Fibroblast of upper back skin (primary cell): Measurements from ENCODE around the gene ZNF92.
A peak's percentile ranks its signal among the peaks of the same experiment; 100 is the strongest.
"Not testable (repeated sequence)": the region's sequence is repeated elsewhere in the genome, so short reads cannot be mapped to it uniquely, and the experiment has no call there.

Source experiments
- DNase-seq: peaks from one replicate; pipeline ENCODE4 v3.0.0-alpha.2; 2013

Gene ZNF92

DNA sequence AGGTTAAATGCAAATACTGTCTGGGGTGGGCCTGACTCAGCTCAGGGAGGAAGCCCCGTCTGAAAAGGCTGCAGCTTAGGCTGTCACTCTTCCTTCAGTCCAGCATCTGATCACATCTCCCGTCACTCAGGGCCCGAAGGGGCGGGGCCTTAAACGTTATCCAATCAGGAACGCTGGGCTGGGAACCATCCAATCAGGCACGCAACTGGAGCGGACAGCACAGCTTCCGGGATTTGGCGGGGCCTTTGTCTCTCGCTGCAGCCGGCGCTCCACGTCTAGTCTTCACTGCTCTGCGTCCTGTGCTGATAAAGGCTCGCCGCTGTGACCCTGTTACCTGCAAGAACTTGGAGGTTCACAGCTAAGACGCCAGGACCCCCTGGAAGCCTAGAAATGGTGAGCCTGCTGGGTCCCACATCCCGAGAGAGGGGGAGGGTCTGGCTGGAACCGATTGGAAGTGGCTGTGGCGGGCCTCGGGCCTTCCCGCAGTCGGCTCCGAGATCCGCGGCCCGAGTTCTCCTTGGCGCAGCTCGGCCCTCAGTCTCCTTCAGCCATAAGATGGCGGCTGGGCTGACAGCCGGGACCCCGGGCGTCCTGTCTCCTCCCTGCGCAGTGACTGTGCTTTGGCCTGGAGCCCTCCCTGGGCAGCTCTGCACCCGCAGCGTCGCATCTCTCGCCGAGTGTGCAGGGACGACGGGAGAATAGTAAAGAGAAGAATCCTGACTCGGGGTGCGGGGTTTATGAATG is at the start of gene ZNF92:
ZNF92 (plus strand) TSS at position 248 of the 744 bp plus-strand sequence; CDS start at position 391, 143 bp downstream.
- DNase-seq, result peak; percentile 96

- no peak for DNase-seq
Measured at GRCh38 chr7:65325793-65326432, 47.7 kb upstream of the ZNF92 start.

DNA sequence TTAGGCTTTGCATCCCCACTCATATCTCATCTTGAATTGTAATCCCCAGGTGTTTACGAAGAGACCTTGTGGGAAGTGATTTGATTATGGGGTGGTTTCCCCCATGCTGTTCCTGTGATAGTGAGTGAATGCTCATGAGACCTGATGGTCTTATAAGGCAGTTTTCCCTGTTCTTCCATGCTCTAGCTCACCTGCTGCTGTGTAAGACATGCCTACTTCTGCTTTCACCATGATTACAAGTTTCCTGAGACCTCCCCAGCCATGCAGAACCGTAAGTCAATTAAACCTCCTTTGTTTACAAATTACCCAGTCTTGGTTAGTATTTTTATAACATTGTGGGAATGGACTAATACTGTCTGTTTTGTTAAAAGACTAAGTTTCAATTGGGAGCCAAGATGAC is 35.3 kb upstream of the ZNF92 start:
- DNase-seq, result no peak

DNA sequence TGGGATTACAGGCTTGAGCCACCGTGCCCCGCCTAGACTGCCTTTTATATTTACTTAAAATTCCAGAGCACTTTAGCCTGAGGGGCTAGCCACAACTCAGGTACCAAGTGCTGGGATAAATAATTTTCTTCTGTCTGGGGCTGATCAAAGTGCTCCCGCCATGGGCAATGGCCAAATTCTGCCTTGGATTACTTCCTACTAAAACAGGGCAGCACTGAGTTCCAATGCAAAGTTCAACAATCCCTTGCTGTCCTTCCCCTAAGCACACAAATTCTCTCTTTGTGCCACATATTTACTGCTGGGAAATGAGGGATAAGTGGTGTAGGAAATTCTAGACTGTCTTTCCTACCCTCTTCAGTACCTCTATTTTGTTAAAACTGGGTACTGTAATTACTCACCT is 34.4 kb upstream of the ZNF92 start:
- no peak for DNase-seq

GRCh38 chr7:65342723-65343629 is 30.7 kb upstream of the ZNF92 start:
- DNase-seq, result no peak

DNA sequence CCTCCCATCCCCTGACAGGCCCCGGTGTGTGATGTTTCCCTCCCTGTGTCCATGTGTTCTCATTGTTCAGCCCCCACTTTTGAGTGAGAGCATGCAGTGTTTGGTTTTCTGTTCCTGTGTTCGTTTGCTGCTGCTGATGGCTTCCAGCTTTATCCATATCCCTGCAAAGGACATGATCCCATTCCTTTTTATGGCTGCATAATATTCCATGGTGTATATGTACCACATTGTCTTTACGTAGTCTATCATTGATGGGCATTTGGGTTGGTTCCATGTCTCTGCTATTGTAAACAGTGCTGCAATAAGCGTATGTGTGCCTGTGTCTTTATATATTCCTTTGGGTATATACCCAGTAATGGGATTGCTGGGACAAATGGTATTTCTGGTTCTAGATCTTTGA is 29.1 kb upstream of the ZNF92 start:
- not testable (repeated sequence) for DNase-seq

- no peak for DNase-seq
Measured at GRCh38 chr7:65354263-65354662, 19.4 kb upstream of the ZNF92 start.

- no peak for DNase-seq
Measured at GRCh38 chr7:65369843-65370242, 3.8 kb upstream of the ZNF92 start.

DNA sequence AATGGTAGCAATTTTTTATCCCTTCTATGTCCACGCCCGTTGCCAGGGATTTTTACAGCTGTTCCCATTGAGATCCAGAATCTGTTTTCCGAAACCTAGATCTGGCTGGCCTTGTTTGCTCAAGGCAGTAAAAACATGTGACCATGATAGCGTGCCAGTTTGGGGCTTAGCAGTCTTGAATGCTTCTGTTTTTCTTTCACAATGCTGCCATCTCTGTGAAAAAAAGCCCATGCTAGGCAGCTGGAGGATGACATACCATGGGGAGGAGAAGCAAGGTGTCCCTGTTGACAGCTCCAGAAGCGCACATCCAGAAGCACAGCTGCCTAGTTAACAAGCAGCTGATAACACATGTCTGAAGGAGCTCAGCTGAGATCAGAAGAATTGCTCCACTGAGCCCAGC is 2.2 kb upstream of the ZNF92 start:
- DNase-seq, result no peak

DNA sequence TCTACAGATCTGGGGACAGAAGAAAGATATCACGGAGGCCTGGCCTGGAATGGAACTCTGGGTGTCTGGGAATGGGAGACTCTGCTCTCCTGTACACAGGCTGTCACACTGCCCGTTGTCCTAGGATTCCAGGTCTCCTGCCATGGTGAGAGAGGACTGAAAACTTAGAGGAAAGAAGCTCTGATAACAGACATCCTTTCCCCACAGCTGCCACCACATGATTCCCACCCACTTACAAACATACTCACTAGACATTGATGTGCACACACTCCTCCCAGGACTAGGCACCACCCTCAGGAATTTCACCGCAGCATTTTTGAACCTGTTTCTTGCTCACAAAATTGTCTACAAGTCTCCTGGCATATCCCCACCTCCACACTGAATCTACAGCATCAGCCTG is 5.7 kb downstream of the ZNF92 start:
- peak; percentile 37 for DNase-seq

DNA sequence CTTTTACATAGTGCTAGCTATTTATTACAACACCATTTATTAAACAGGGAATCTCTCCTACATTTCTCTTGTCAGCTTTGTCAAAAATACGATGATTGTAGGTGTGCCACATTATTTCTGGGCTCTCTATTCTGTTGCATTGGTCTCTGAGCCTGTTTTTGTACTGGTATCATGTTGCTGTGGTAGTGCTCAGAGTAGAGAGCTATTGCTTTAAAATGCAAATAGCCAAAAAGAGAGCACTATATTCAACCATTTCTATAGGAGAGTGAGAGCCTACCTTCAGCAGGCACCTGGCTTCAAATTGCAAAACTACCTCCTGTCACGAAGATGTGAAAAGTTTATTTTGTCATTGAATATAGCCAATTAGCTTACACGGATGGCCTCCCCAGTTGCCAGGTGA is 8.1 kb downstream of the ZNF92 start:
- no peak for DNase-seq

DNA sequence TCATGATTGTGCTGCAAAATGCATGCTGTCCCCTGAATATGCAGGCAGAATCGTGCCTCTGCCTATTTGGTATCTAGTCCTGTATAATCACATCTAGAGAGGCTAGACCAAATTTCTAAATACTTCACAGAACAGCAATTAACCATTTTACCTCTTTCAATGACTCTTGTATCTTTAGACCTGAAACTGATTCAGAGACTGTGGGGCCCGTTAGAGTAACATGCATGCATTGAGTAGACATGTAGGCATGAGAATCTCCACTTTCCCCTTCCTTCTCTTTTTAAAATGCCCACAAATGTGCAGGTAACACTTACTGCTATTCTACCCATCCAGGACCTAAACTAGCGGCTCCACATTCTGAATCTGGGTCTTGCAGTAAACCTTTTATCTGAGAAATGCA is 8.8 kb downstream of the ZNF92 start:
- DNase-seq, result no peak

DNA sequence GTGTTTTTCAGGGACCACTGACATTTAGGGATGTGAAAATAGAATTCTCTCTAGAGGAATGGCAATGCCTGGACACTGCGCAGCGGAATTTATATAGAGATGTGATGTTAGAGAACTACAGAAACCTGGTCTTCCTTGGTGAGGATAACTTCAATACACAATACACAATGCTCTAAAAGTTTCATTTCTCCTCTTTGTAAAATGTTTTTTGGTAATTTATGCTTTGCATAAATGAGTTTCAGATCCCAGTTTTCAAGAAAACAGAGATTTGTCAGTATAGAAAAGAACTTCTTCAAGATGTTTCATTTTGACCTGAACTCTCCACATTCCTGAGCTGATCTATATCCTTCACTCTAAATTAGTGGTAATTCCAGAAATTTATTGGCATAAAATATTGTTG is 14.2 kb downstream of the ZNF92 start:
- no peak for DNase-seq

GRCh38 chr7:65390588-65390987 is 16.9 kb downstream of the ZNF92 start:
- no peak for DNase-seq

DNA sequence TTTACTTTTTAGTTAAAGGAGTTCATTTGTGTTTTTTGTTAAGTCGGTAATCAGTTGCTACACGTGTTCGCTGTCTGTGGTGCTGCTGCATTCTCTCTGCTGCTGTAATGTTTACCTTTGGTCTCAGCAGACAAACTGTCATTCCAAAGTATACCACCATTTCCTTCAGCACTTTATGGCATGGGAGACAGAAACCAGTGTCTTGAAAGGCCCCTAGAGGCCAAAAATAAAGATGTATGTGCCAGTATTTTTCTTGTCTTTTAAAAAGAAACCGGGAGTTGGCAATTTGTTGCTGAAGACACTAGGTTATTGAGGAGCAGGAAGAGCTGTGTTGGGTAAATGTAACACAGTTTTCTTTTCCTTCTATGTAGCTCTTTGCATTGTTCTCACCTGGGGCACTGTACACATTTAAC is 24.1 kb downstream of the ZNF92 start:
- no peak for DNase-seq

DNA sequence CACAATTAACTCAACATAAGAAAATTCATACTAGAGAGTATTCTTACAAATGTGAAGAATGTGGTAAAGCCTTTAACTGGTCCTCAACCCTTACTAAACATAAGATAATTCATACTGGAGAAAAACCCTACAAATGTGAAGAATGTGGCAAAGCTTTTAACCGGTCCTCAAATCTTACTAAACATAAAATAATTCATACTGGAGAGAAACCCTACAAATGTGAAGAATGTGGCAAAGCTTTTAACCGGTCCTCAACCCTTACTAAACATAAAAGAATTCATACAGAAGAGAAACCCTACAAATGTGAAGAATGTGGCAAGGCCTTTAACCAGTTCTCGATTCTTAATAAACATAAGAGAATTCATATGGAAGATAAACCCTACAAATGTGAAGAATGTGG is 25.0 kb downstream of the ZNF92 start:
- peak; percentile 25 for DNase-seq

- DNase-seq, result peak; percentile 15
Measured at GRCh38 chr7:65399101-65399500, 25.4 kb downstream of the ZNF92 start.

DNA sequence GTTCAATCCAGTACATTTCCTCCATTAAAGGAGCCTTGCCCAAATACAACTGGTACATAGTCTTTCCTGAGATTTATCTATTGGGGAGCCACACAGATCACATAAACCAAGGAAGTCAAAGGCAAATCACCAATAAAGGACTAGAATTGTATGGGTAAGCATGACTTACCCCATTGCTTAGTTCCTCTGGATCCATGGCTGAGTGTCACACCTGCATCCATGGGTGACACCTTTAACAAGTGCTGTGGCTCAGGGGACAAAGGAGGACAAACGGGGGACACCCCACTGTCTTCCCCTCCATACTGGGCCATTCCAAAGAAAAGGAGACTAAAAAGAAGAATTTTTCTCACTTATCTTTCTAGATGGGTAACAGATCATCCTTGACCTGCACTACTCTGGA is 30.4 kb downstream of the ZNF92 start:
- no peak for DNase-seq

GRCh38 chr7:65406706-65407105 is 33.1 kb downstream of the ZNF92 start:
- not testable (repeated sequence) for DNase-seq

DNA sequence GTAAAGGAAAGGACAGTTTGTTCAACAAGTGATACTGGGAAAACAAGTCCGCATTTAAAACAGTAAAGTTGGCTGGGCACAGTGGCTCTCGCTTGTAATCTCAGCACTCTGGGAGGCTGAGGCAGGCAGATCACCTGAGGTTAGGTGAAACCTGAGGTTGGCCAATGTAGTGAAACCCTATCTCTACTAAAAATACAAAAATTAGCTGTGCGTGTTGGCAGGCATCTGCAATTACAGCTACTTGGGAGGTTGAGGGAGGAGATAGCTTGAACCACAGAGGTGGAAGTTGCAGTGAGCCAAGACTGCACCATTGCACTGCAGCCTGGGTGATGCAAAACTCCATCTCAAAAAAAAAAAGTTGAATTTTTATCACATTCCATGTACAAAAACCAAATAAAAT is 35.7 kb downstream of the ZNF92 start:
- no peak for DNase-seq

- DNase-seq, result no peak
Measured at GRCh38 chr7:65411249-65411648, 37.6 kb downstream of the ZNF92 start.

- no peak for DNase-seq
Measured at GRCh38 chr7:65422670-65423069, 49.0 kb downstream of the ZNF92 start.

DNA sequence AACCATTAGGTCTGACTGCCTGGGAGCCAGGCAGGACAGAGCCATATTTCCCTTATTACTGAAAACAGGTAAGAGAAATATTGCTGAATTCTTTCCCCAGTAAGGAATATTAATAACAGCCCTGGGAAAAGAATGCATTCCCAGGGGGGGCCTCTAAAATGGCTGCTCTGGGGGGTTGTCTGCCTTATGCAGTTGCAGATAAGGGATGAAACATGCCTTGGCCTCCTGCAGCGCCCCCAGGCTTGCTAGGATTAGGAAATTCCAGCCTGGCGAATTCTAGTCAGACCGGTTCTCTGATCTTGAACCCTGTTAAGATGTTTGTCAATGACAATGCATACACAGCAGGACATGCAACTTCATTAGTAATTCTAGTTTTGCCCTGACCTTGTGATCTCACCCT is 49.6 kb downstream of the ZNF92 start:
- not testable (repeated sequence) for DNase-seq
